GM12874 (cell line): ENCODE data around the gene MTFMT.

Experiments used
- TF ChIP-seq, protein P1 (sequence below): IDR thresholded peaks from 2 replicates; pipeline ENCODE4 v1.5.1; 2011; ENCODE audit warnings: low read depth, mild to moderate bottlenecking, control low read depth, low read length, moderate library complexity; ENCODE audit not compliant: insufficient read depth

Gene MTFMT

DNA sequence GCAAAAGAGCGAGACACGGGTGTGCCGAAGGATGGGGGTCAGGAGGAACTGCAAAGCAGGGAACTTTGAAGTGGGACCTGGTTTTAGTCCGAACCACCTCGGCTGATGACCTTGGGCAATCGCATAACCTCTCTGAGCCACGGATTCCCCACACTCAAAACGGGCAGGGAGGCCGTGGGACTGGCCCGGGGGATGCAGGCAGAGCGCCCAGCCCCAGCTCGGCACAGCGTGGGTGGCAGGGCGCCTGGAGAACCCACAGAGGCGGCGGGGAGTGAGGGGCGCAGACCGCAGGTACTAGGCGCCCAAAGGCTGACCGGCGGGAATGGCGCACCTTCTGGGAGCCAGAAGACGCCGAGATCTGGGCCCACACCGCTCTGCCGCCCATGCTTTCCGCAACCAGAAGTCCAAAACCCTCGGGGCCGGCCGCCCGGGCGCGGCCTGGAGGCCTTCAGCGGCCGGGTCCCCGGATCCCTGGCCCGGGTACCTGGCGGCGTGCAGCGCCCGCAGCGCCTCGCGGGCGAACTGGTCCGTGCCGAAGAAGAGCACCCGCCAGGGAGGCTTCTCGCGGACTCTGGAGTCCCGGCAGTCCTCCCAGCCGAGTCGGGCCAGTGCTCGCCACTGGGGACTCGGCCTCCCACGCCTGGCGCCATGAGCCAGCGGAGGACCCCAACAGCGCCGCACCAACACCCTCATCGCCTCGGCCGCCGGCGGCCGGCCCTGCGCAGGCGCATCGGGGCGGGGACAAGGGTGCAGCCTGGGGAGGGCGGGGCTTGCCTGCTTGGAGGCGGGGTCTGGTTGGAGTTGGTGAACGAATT, at the start of gene MTFMT:
MTFMT (minus strand) TSS at position 719 of the 815 bp plus-strand sequence; CDS start at position 693, 26 bp downstream.
- TF ChIP-seq, protein P1, sequence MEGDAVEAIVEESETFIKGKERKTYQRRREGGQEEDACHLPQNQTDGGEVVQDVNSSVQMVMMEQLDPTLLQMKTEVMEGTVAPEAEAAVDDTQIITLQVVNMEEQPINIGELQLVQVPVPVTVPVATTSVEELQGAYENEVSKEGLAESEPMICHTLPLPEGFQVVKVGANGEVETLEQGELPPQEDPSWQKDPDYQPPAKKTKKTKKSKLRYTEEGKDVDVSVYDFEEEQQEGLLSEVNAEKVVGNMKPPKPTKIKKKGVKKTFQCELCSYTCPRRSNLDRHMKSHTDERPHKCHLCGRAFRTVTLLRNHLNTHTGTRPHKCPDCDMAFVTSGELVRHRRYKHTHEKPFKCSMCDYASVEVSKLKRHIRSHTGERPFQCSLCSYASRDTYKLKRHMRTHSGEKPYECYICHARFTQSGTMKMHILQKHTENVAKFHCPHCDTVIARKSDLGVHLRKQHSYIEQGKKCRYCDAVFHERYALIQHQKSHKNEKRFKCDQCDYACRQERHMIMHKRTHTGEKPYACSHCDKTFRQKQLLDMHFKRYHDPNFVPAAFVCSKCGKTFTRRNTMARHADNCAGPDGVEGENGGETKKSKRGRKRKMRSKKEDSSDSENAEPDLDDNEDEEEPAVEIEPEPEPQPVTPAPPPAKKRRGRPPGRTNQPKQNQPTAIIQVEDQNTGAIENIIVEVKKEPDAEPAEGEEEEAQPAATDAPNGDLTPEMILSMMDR, result peak; percentile 13; the same call in 1 of the 2 replicates

DNA sequence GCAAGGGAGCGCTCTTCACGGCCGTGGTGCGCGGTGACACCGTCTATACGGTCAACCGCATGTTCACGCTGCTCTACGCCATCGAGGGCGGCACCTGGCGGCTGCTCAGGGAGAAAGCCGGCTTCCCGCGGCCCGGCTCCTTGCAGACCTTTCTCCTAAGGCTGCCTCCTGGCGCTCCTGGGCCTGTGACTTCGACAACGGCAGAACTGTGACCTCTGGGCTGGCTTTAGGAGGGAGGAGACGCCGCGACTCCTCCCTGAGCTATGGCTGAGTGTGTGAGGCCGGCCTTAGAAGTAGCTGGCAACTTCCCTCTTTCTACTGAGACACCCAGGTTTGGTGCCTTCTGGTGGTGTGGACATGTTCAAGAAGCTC, 48.5 kb upstream of the MTFMT start:
- TF ChIP-seq, protein P1, result no peak

DNA sequence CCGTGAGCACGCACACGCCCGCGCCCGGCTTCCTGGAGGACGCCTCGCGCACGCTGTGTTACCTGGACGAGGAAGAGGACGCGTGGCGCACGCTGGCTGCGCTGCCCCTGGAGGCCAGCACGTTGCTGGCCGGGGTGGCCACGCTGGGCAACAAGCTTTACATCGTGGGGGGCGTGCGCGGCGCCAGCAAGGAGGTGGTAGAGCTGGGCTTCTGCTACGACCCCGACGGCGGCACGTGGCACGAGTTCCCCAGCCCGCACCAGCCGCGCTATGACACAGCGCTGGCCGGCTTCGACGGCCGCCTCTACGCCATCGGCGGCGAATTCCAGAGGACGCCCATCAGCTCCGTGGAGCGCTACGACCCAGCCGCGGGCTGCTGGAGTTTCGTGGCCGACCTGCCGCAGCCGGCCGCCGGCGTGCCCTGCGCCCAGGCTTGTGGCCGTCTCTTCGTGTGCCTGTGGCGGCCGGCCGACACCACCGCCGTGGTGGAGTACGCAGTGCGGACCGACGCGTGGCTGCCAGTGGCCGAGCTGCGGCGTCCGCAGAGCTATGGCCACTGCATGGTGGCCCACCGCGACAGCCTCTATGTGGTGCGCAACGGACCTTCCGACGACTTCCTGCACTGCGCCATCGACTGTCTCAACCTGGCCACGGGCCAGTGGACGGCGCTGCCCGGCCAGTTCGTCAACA, 48.0 kb upstream of the MTFMT start:
- TF ChIP-seq, protein P1, result no peak

DNA sequence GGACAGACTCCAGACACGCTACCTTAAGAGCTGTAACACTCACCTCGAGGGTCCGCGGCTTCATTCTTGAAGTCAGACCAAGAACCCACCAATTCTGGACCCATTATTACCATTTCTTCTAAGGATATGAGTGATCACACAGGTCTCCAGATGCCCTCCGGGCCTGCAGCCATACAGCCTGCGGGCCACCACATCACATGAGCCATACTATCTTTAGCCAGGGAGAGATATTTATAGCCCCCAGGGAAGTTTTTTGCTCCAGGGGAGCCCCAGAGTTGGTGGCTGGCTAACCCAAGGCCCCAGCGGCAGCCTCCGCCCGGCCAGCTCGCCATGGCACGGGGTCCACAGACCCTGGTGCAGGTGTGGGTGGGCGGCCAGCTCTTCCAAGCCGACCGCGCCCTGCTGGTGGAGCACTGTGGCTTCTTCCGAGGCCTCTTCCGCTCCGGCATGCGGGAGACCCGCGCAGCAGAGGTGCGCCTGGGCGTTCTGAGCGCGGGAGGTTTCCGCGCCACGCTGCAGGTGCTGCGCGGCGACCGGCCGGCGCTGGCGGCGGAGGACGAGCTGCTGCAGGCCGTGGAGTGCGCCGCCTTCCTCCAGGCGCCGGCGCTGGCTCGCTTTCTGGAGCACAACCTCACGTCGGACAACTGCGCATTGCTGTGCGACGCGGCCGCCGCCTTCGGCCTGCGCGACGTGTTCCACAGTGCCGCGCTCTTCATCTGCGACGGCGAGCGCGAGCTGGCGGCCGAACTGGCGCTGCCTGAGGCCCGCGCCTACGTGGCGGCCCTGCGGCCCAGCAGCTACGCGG, 47.2 kb upstream of the MTFMT start, which contains the start of gene KBTBD13:
KBTBD13 (plus strand) TSS at position 261 of the 805 bp plus-strand sequence; CDS start at position 331, 70 bp downstream.
- TF ChIP-seq, protein P1, result no peak

GRCh38 chr15:65072617-65073016, 43.2 kb upstream of the MTFMT start:
- TF ChIP-seq, protein P1, result no peak

- TF ChIP-seq, protein P1, result no peak
Measured at GRCh38 chr15:65072027-65072426, 42.6 kb upstream of the MTFMT start.

- TF ChIP-seq, protein P1, result no peak
Measured at GRCh38 chr15:65071381-65071811, 42.0 kb upstream of the MTFMT start.
